Loucy (cell line): ENCODE data around the gene TEX2.

Experiments used
- H2AFZ ChIP-seq: fragments of 200-600 bp; sonication (generic); 2 replicates; pipeline ENCODE4 v1.6.0; 2016; ENCODE audit warnings: antibody characterized with exemption, mild to moderate bottlenecking, low read length, moderate library complexity
- H3F3A ChIP-seq: fragments of 200-600 bp; 2 replicates; pipeline ENCODE4 v1.6.0; 2016; ENCODE audit warnings: antibody characterized with exemption, low read depth, mild to moderate bottlenecking
- H3K27me3 ChIP-seq: fragments of 200-600 bp; sonication (generic); 2 replicates; pipeline ENCODE4 v1.6.1; 2014; ENCODE audit warnings: low read length, mild to moderate bottlenecking; ENCODE audit not compliant: insufficient read depth, poor library complexity, severe bottlenecking
- H3K36me3 ChIP-seq: fragments of 200-600 bp; sonication (generic); 2 replicates; pipeline ENCODE4 v1.6.1; 2016; ENCODE audit warnings: low read length; ENCODE audit not compliant: insufficient read depth
- H3K4me1 ChIP-seq: fragments of 200-600 bp; sonication (generic); 2 replicates; pipeline ENCODE4 v1.5.1; 2014; ENCODE audit warnings: low read length, mild to moderate bottlenecking; ENCODE audit not compliant: insufficient read depth, poor library complexity, severe bottlenecking
- H3K4me2 ChIP-seq: fragments of 200-600 bp; sonication (generic); 2 replicates; pipeline ENCODE4 v1.6.0; 2014; ENCODE audit warnings: antibody characterized with exemption, low read length, low read depth, mild to moderate bottlenecking; ENCODE audit not compliant: poor library complexity, severe bottlenecking
- H3K4me3 ChIP-seq: fragments of 200-600 bp; sonication (generic); 2 replicates; pipeline ENCODE4 v1.5.1; 2014; ENCODE audit warnings: low read length, mild to moderate bottlenecking, mixed read lengths; ENCODE audit not compliant: poor library complexity, severe bottlenecking
- H3K79me2 ChIP-seq: fragments of 200-600 bp; sonication (generic); 2 replicates; pipeline ENCODE4 v1.6.1; 2014; ENCODE audit warnings: low read length; ENCODE audit not compliant: insufficient read depth
- H3K9ac ChIP-seq: fragments of 200-600 bp; sonication (generic); 2 replicates; pipeline ENCODE4 v1.6.0; 2014; ENCODE audit warnings: mild to moderate bottlenecking, low read depth, low read length, moderate library complexity; ENCODE audit not compliant: poor library complexity, severe bottlenecking
- H3K9me2 ChIP-seq: fragments of 200-600 bp; sonication (generic); replicated peaks from 2 replicates; pipeline ENCODE4 v1.6.1; 2016; ENCODE audit warnings: low read depth, low read length, mixed read lengths
- H3K9me3 ChIP-seq: fragments of 200-600 bp; sonication (generic); 2 replicates; pipeline ENCODE4 v1.6.1; 2014; ENCODE audit warnings: mild to moderate bottlenecking, antibody characterized with exemption, low read length, low read depth; ENCODE audit not compliant: insufficient read depth
- H4K20me1 ChIP-seq: fragments of 200-600 bp; sonication (generic); 2 replicates; pipeline ENCODE4 v1.6.0; 2014; ENCODE audit warnings: antibody characterized with exemption, low read length, mild to moderate bottlenecking; ENCODE audit not compliant: insufficient read depth, poor library complexity, severe bottlenecking
- EZH2phosphoT487 ChIP-seq: fragments of 200-600 bp; IDR thresholded peaks from 2 replicates; pipeline ENCODE4 v1.6.1; 2018; ENCODE audit warnings: antibody characterized with exemption, mild to moderate bottlenecking, moderate library complexity, borderline replicate concordance
- TF ChIP-seq, protein P1 (sequence below): fragments of 200-600 bp; sonication (generic); conservative IDR thresholded peaks from 2 replicates; pipeline ENCODE4 v1.5.1; 2014; ENCODE audit warnings: mild to moderate bottlenecking, antibody characterized with exemption, low read length

Gene TEX2

DNA sequence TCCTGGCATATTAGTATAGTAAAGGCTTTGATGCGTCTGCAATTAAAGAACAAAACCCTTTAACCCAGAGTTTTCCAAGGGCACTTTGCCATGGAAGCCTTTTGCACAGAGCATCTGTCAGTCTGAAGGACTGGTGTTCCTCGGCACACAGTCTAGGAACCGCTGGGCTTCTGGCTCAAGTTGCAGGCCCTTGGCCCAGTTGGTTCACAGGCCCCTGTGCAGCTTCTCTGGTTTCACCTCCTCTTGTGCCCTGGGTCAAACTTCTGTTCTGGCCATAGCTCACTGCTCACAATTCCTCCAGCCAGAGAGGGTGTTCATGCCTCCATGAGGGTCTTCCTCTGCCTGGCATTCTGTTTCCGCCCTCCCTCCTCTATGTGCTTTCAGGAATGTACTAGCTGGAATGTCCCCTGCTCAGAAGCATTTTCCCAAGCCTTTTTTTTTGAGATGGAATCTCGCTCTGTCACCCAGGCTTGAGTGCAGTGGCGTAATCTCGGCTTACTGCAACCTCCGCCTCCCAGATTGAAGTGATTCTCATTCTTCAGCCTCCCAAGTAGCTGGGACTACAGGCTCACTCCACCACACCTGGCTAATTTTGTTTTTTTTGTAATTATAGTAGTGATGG, 34.5 kb upstream of the TEX2 start:
- H3K36me3 ChIP-seq: no peaks in the 10 kb centered on the region
- no peak overlapping the region for H3K4me2 ChIP-seq
- no peaks in the 10 kb centered on the region for H3K79me2 ChIP-seq
- no peaks in the 10 kb centered on the region for H3K4me1 ChIP-seq
- H3K4me3 ChIP-seq: no peak overlapping the region
- H4K20me1 ChIP-seq: no peaks in the 10 kb centered on the region
- no peak overlapping the region for H2AFZ ChIP-seq
- H3F3A ChIP-seq: no peaks in the 10 kb centered on the region
- no peaks in the 10 kb centered on the region for H3K9me3 ChIP-seq
- no peaks in the 10 kb centered on the region for H3K27me3 ChIP-seq
- TF ChIP-seq EZH2phosphoT487: no peak
- TF ChIP-seq, protein P1, sequence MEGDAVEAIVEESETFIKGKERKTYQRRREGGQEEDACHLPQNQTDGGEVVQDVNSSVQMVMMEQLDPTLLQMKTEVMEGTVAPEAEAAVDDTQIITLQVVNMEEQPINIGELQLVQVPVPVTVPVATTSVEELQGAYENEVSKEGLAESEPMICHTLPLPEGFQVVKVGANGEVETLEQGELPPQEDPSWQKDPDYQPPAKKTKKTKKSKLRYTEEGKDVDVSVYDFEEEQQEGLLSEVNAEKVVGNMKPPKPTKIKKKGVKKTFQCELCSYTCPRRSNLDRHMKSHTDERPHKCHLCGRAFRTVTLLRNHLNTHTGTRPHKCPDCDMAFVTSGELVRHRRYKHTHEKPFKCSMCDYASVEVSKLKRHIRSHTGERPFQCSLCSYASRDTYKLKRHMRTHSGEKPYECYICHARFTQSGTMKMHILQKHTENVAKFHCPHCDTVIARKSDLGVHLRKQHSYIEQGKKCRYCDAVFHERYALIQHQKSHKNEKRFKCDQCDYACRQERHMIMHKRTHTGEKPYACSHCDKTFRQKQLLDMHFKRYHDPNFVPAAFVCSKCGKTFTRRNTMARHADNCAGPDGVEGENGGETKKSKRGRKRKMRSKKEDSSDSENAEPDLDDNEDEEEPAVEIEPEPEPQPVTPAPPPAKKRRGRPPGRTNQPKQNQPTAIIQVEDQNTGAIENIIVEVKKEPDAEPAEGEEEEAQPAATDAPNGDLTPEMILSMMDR: no peak
- H3K9me2 ChIP-seq: no peaks in the 10 kb centered on the region
- H3K9ac ChIP-seq: no peak overlapping the region

DNA sequence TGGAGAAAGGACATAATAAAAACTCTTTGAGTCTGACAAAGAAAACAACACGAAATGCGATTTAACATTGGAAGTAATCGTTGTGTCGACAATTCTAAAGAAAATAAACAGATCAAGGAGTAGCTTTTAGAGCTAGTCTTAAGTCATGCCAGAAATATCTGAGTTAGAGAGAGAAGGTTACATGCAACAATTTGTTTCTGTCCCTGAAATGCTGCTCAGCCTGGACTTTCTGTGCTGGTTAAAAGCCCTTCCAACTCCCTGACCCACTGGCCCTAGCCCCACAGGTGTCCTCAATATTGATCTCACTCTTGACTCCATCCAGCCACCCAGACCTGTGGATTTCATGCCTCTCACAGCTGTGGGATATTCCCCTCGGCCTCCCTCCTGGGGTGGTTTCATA, 33.2 kb upstream of the TEX2 start:
- Histone ChIP-seq H4K20me1 (no peaks in the 10 kb centered on the region), H3K4me1 (no peaks in the 10 kb centered on the region), H3K27me3 (no peaks in the 10 kb centered on the region), H3K9me3 (no peaks in the 10 kb centered on the region), H3K9ac (no peak overlapping the region), H3K79me2 (no peaks in the 10 kb centered on the region), H3K4me3 (no peak overlapping the region), H3K36me3 (no peaks in the 10 kb centered on the region), H3K4me2 (no peak overlapping the region), H3F3A (no peaks in the 10 kb centered on the region), H2AFZ (no peak overlapping the region), H3K9me2 (no peaks in the 10 kb centered on the region)
- TF ChIP-seq EZH2phosphoT487: no peak
- TF ChIP-seq, protein P1: no peak

DNA sequence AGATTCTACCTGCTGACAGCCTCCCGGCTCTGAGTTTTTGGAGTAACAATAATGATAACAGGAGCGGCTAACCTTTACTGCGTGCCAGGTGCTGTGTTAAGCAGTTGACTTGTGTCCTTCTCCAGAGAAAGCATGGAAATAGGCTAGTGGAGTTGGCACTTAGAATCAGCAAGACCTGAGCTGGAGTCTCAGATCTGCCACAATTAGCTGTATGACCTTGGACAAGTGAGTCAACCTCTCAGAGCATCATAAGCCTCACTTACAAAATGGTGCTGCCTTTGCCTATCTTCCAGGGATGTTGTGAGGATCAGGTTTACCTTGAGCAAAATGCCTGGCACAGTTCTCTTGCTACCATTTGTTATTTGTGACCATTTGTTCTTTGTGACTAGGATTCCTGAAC, 32.1 kb upstream of the TEX2 start:
- Histone ChIP-seq H3K4me3 (no peak overlapping the region), H3K4me2 (no peak overlapping the region), H3K36me3 (no peaks in the 10 kb centered on the region), H4K20me1 (no peaks in the 10 kb centered on the region), H2AFZ (no peak overlapping the region), H3K9ac (no peak overlapping the region), H3F3A (no peaks in the 10 kb centered on the region), H3K27me3 (no peaks in the 10 kb centered on the region), H3K4me1 (no peaks in the 10 kb centered on the region), H3K9me2 (no peaks in the 10 kb centered on the region), H3K9me3 (no peaks in the 10 kb centered on the region), H3K79me2 (no peaks in the 10 kb centered on the region)
- TF ChIP-seq EZH2phosphoT487: no peak
- TF ChIP-seq, protein P1: no peak
